Chondrocyte (in vitro differentiated cells): ENCODE results near the gene PRKCI. TPM values are rescaled to one million over a fixed set of nuclear protein-coding genes. Genes with fewer than 3 reads are reported as not detected.

Source experiments
- DNase-seq: peaks from one replicate; pipeline ENCODE4 v3.0.0; 2021; ENCODE audit warnings: mixed read lengths, low spot score
- H3K27ac Mint-ChIP-seq: one replicate; pipeline ENCODE4 v1.8.0; 2021; ENCODE audit warnings: mild to moderate bottlenecking, moderate library complexity, mixed read lengths; ENCODE audit not compliant: unreplicated experiment
- H3K27me3 Mint-ChIP-seq: 2 replicates; pipeline ENCODE4 v1.8.0; 2021; ENCODE audit warnings: low read depth, mixed read lengths
- H3K36me3 Mint-ChIP-seq: 2 replicates; pipeline ENCODE4 v1.8.0; 2021; ENCODE audit warnings: low read depth, mixed read lengths
- H3K4me1 Mint-ChIP-seq: 2 replicates; pipeline ENCODE4 v1.8.0; 2021; ENCODE audit warnings: low read depth, mild to moderate bottlenecking, mixed read lengths
- H3K4me3 Mint-ChIP-seq: one replicate; pipeline ENCODE4 v1.8.0; 2021; ENCODE audit warnings: mild to moderate bottlenecking, moderate library complexity, mixed read lengths; ENCODE audit not compliant: unreplicated experiment
- H3K9me3 Mint-ChIP-seq: 2 replicates; pipeline ENCODE4 v1.8.0; 2021; ENCODE audit warnings: low read depth, mixed read lengths
- total RNA-seq: library from RNA; stranded (reverse); gene quantifications from 3 replicates; pipeline ENCODE4 v1.2.1, GENCODE V29; 2021
- TF ChIP-seq, protein P1 (sequence below): fragments of 200-600 bp; sonication (generic); IDR thresholded peaks from 2 replicates; pipeline ENCODE4 v1.5.0; 2021; ENCODE audit warnings: antibody characterized with exemption, mild to moderate bottlenecking, moderate library complexity

Gene PRKCI
- total RNA-seq, 1 donor from 2014 or later: 59.8 TPM

DNA sequence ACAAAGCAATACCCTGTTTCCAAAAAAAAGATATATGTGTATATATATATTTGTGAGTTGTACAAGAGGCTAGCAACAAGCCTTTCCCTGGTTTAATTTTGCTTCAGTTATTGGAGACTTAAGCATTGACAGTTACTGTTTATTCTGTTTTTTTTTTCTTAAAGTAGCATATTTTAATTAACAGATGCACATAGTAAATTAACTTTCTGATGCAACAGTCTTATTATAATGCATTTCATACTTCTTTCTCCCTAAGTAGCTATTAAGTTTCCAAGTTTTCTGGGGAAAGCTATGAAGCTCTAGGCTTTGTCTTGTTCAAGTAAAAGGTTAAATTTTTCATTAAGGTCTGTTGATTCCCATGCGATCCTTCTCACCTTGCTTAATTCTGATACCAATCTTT lies 17.9 kb downstream of the PRKCI start:
- peaks cover 15% of the 10 kb centered on the region for H3K36me3 Mint-ChIP-seq

DNA sequence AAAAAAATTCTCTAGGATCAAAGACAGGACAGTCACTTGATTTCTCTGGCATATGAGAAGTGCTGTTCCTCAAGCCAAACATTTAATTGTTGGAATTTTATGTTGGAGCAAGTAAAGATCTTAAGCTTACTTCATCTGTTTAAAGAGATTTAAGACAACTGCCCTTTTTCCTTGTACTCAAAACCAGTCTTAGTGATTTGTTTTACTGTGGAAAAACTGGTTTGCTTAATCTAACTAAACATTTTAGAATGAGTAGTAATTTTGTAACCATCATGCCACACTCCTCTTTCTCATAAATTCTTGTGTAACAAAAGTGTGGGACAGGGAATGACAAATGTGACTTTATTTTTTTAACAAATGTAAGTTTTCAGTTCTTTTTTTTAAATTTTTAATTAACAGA lies 18.4 kb downstream of the PRKCI start:
- no peak overlapping the region for H3K27ac Mint-ChIP-seq

More for the DNA sequence above, 17.9 kb downstream of the PRKCI start:
- TF ChIP-seq, protein P1, sequence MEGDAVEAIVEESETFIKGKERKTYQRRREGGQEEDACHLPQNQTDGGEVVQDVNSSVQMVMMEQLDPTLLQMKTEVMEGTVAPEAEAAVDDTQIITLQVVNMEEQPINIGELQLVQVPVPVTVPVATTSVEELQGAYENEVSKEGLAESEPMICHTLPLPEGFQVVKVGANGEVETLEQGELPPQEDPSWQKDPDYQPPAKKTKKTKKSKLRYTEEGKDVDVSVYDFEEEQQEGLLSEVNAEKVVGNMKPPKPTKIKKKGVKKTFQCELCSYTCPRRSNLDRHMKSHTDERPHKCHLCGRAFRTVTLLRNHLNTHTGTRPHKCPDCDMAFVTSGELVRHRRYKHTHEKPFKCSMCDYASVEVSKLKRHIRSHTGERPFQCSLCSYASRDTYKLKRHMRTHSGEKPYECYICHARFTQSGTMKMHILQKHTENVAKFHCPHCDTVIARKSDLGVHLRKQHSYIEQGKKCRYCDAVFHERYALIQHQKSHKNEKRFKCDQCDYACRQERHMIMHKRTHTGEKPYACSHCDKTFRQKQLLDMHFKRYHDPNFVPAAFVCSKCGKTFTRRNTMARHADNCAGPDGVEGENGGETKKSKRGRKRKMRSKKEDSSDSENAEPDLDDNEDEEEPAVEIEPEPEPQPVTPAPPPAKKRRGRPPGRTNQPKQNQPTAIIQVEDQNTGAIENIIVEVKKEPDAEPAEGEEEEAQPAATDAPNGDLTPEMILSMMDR: no peak
- Mint-ChIP-seq H3K27me3 (no peaks in the 10 kb centered on the region), H3K4me1 (peaks cover 1% of the 10 kb centered on the region), H3K4me3 (no peak overlapping the region), H3K27ac (no peak overlapping the region), H3K9me3 (no peaks in the 10 kb centered on the region)
- no peak for DNase-seq

DNA sequence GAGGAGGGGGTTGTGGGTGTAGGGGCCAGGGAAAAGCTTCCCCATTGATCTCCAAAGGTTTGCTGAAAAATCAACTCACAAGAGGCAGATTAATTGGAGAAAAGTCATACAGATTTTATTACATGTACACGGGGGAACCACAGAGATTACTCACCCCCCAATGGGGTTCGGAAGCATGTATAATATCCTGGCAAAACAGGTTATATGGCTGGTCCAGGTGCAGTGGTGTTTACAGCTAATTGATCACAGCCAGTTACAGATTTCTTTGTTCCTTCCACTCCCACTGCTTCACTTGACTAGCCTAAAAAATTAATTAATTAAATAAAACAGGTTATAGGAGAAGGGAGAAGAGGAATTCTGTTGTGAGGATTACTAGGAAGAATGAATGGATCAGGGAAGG lies 22.4 kb downstream of the PRKCI start:
- TF ChIP-seq, protein P1: no peak
- DNase-seq: no peak
- no peak overlapping the region for H3K27ac Mint-ChIP-seq
- H3K9me3 Mint-ChIP-seq: no peaks in the 10 kb centered on the region
- H3K36me3 Mint-ChIP-seq: peaks cover 11% of the 10 kb centered on the region
- peaks cover 5% of the 10 kb centered on the region for H3K4me1 Mint-ChIP-seq
- H3K4me3 Mint-ChIP-seq: no peak overlapping the region
- H3K27me3 Mint-ChIP-seq: no peaks in the 10 kb centered on the region

More for the DNA sequence above, 18.4 kb downstream of the PRKCI start:
- peaks cover 14% of the 10 kb centered on the region for H3K36me3 Mint-ChIP-seq
- no peak overlapping the region for H3K4me3 Mint-ChIP-seq
- H3K9me3 Mint-ChIP-seq: no peaks in the 10 kb centered on the region
- TF ChIP-seq, protein P1: no peak
- no peak for DNase-seq
- H3K4me1 Mint-ChIP-seq: no peaks in the 10 kb centered on the region
- H3K27me3 Mint-ChIP-seq: no peaks in the 10 kb centered on the region

DNA sequence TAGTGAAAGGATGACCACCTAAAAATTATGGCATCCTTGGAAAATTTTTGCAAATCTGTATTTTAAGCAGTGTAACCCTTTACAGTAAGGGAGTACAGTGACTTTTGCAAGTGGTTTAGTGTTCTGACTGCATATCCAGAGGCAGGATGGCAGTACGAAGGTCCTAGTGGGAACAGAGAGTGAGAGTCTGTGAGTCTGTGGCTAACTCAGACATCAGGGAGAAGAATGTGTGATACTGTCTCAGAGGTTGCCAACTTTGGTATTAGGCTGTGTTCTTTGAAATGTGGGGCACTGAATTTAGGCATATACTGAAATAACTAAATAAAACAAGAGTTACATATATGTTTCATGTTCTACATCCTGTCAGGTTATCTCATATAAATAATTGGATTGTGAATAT lies 25.7 kb downstream of the PRKCI start:
- DNase-seq: no peak
- peaks cover 5% of the 10 kb centered on the region for H3K4me1 Mint-ChIP-seq
- H3K4me3 Mint-ChIP-seq: no peak overlapping the region
- H3K9me3 Mint-ChIP-seq: no peaks in the 10 kb centered on the region
- H3K36me3 Mint-ChIP-seq: peaks cover 12% of the 10 kb centered on the region
- no peak overlapping the region for H3K27ac Mint-ChIP-seq
- TF ChIP-seq, protein P1: no peak
- no peaks in the 10 kb centered on the region for H3K27me3 Mint-ChIP-seq

DNA sequence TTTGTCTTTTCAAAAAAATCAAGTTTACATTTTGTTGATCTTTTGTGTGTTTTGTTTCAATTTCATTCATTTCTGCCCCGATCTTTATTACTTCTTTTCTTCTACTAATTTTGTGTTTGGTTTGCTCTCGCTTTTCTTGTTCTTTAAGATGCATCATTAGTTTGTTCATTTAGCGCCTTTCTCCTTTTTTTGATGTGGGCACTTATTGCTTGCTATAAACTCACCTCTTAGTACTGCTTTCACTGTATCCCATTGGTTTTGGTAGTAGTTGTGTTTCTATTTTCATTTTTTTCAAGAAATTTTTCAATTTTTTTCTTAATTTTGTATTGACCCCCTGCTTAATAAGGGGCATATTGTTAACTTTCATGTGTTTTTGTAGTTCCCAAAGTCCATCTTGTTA lies 34.4 kb downstream of the PRKCI start:
- Mint-ChIP-seq H3K9me3 (peaks cover 12% of the 10 kb centered on the region), H3K4me1 (peaks cover 11% of the 10 kb centered on the region), H3K4me3 (no peak overlapping the region), H3K27ac (no peak overlapping the region), H3K36me3 (peaks cover 14% of the 10 kb centered on the region), H3K27me3 (no peaks in the 10 kb centered on the region)
- TF ChIP-seq, protein P1: no peak
- no peak for DNase-seq
